Sigmoid colon (tissue), 4 donors: ENCODE data around the gene SLC13A3.

ENCODE experiments used
- POLR2A ChIP-seq, 2 donors: fragments of 450-650 bp; IDR thresholded peaks; one replicate each; pipeline ENCODE4 v1.6.1; 2016; ENCODE audit warnings: antibody characterized with exemption in 2 of 2, mild to moderate bottlenecking in 2 of 2, moderate library complexity in 2 of 2
- POLR2AphosphoS5 ChIP-seq, 4 donors: sonication (generic); formaldehyde crosslinking; IDR thresholded peaks; one replicate each; pipeline ENCODE4 v1.6.1; 2017; ENCODE audit warnings: antibody characterized with exemption in 4 of 4
- TF ChIP-seq, protein P1 (sequence below), 4 experiments: fragments of 450-650 bp in 3 of 4; fragments of 200-600 bp in 1 of 4; IDR thresholded peaks; one replicate each; pipeline ENCODE4 v1.5.1; 2016 to 2019; ENCODE audit warnings: antibody characterized with exemption in 4 of 4, mild to moderate bottlenecking in 3 of 4, moderate library complexity in 2 of 4

GRCh38 chr20:46689082-46689753 lies 38.0 kb upstream of the SLC13A3 start, which contains the start of gene TP53RK:
- TF ChIP-seq, protein P1, sequence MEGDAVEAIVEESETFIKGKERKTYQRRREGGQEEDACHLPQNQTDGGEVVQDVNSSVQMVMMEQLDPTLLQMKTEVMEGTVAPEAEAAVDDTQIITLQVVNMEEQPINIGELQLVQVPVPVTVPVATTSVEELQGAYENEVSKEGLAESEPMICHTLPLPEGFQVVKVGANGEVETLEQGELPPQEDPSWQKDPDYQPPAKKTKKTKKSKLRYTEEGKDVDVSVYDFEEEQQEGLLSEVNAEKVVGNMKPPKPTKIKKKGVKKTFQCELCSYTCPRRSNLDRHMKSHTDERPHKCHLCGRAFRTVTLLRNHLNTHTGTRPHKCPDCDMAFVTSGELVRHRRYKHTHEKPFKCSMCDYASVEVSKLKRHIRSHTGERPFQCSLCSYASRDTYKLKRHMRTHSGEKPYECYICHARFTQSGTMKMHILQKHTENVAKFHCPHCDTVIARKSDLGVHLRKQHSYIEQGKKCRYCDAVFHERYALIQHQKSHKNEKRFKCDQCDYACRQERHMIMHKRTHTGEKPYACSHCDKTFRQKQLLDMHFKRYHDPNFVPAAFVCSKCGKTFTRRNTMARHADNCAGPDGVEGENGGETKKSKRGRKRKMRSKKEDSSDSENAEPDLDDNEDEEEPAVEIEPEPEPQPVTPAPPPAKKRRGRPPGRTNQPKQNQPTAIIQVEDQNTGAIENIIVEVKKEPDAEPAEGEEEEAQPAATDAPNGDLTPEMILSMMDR (IDR thresholded peaks at IDR 0.05), result peak; percentile 37 to 57 (median 50)
- TF ChIP-seq POLR2AphosphoS5 (IDR thresholded peaks at IDR 0.05) (peak; percentile 75 to 88 (median 80)), POLR2A (IDR thresholded peaks at IDR 0.05) (peak; percentile 65 to 70)
